D721Med (cell line): ENCODE measurements around the gene PSEN2.

Experiments used
- DNase-seq: peaks from one replicate; pipeline ENCODE4 v3.0.0; 2011; ENCODE audit warnings: low spot score; ENCODE audit not compliant: insufficient read length
- FAIRE-seq: peaks from 2 replicates; lab custom pipeline; 2011; peaks lifted over from hg19 to GRCh38; lab: Jason Lieb, UNC
- TF ChIP-seq, protein P1 (sequence below): IDR thresholded peaks from 2 replicates; pipeline ENCODE4 v1.5.1; 2012; ENCODE audit warnings: mild to moderate bottlenecking, control low read depth; ENCODE audit not compliant: insufficient read depth; ENCODE audit errors: missing control alignments

Gene PSEN2

DNA sequence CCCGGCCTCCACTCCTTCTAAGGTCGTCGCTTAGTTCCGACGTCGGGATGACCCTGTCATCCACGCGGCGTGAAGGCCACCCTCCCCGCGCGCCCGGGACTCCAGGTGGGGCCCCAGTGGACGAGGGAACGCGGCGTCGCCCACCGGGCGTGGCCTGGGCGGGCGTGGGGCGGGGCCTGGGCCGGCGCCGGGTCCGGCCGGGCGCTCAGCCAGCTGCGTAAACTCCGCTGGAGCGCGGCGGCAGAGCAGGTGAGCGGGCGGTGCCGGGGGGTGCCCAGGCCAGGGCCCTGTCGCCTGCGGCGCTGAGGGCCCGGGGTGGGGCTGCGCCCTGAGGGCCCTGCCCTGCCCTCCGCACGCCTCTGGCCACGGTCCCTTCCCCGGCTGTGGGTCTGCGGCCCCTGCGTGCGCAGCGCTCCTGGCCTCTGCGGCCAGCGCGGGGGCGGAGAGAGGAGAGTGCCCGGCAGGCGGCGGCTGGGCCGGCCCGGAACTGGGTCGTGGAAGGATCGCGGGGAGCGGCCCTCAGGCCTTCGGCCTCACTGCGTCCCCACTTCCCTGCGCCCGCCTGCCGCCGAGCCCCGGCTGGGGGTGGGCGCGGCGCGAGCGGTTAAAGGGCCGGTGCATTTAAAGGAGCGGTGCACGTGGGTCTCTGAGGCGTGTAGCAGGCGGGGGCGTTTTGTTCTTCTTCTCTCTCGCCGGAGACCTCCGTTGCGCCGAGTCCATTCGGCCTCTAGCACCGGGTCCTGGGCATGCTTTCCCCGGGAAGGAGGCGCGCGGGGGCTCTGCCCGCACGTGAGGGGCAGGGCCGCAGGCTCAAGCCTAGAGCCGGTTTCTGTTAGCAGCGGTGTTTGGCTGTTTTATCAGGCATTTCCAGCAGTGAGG is at the start of gene PSEN2:
PSEN2 (plus strand) TSS at position 216 of the 879 bp plus-strand sequence. CDS start 11,292 bp downstream, outside the sequence.
- FAIRE-seq: no peak

DNA sequence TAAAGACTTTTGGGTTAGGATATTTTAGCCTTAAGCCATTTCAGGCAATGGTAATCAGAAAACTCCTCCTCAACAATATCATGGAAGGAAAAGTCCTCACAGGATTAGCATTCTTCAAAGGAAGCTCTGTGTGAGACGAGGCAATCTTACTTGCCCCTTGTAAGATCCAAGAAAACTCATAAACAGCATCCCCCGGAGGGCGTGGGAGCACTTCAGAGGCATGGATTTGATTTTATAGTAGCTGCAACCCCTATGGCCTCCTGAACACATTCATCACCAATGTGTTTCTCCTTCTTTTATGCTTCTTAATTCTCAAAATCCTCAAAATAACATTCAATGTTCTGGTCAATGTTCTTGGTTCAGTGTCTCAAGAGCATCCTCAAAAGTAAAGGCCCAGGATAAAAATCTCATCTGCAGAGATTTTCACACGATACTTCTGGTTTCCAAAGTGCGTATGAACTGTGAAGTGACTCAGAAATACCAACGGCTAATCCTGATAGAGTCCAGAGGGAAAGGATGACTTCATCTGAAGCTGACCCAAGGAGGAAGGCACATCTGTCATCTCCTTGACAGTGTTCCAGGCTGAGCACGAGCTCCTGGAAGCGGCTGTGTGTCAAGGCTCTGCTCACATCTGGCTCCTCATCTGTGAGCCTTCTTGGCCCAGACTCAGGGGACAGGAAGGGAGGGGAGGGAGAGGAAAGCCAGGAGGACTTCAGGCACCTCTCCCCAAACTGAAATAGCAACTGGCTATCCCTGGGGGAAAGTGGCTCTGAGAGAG is 49.3 kb upstream of the PSEN2 start:
- DNase-seq (peak; percentile 7), FAIRE-seq (no peak)
- TF ChIP-seq, protein P1, sequence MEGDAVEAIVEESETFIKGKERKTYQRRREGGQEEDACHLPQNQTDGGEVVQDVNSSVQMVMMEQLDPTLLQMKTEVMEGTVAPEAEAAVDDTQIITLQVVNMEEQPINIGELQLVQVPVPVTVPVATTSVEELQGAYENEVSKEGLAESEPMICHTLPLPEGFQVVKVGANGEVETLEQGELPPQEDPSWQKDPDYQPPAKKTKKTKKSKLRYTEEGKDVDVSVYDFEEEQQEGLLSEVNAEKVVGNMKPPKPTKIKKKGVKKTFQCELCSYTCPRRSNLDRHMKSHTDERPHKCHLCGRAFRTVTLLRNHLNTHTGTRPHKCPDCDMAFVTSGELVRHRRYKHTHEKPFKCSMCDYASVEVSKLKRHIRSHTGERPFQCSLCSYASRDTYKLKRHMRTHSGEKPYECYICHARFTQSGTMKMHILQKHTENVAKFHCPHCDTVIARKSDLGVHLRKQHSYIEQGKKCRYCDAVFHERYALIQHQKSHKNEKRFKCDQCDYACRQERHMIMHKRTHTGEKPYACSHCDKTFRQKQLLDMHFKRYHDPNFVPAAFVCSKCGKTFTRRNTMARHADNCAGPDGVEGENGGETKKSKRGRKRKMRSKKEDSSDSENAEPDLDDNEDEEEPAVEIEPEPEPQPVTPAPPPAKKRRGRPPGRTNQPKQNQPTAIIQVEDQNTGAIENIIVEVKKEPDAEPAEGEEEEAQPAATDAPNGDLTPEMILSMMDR: no peak

More for the DNA sequence above, at the start of gene PSEN2:
- peak; percentile 83 for DNase-seq
- TF ChIP-seq, protein P1: no peak

DNA sequence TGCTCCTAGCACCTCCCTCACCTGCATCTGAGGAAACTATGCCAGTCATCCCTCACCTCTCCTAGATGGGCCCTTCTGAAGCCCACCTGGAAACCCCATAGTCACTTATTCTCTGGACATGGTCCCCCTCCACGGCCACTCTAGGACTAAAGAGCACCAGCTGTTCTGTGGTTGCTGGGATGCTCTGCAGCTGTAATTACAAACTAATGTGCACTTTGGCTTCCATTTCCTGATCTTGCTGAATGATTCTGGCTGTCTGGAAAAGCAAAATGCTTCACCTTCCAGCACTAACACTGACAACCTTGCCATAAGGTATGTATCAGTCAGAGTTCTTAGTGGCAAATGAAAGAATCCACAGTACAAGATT is 48.7 kb upstream of the PSEN2 start:
- DNase-seq: no peak
- no peak for FAIRE-seq
- TF ChIP-seq, protein P1: no peak

DNA sequence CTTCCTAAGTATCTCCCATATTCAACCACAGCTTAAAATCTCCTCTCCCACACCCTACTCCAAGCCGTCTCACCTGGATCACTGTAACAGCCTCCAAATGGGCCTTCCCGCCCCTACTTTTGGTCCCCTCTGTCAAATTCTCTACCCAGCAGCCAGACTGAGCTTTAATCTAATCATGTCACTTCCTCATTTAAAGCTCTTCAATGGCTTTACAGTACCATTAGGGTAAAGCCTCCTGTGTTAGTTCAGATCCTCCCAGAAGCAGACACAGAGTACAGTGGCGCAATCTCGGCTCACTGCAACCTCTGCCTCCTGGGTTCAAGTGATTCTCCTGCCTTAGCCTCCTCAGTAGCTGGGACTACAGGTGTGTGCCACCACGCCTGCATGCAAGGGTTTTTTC is 46.8 kb upstream of the PSEN2 start:
- no peak for FAIRE-seq
- DNase-seq: no peak
- TF ChIP-seq, protein P1: no peak

DNA sequence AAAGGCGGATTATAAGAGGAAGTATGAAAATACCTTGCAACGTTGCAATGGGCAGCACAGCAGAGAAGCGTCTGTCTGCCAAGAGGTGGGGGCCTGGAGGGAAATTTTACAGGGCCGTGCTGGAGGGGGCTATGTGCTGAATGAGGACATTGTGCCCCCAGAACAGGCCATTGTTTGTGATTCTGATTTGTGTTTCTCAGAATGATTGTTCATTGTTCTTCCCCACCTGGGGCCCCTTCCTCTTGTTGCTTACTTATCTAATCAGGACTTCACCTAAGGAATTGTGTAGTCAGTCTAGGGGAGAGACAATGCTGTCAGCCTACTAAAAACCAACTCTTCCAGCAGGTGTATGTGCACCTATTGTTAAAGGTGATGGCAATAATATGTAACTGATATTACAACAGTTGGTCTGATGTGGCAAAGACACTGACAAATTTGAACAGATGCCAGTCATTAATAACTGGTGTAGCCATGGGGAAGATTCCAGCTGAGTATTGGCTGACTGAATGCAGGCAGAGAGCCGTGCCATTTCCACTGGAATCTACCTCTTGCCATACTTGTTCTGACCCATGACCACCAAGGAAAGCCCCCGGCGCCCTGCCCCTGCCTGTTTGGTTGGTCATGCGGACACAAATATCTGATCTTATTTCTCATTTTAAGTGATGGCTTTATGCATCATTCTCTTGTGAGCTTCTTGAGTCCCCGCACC is 45.2 kb upstream of the PSEN2 start:
- no peak for DNase-seq
- no peak for FAIRE-seq
- TF ChIP-seq, protein P1: no peak

DNA sequence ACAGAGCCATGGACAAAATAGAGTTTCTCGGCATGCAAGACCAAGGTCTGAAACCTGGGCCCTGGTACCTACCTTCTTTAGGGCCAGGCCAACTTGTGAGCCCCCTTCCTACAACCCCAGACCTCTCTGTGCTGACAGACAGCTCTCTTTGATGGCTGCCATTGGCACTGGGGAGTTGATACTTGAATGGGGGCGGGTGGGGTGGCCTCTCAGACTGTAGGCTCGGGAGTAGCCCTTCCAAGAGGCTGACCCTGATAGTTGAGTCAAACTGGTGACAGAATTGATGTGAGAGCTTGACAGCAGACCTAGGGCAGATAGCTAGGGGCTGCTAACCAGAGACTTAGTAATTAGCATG is 44.7 kb upstream of the PSEN2 start:
- TF ChIP-seq, protein P1: no peak
- DNase-seq (no peak), FAIRE-seq (no peak)
